HCT116 (cell line): ENCODE results near the gene ICAM1. TPM values are rescaled to one million over a fixed set of nuclear protein-coding genes. Genes with fewer than 3 reads are reported as not detected.

ENCODE experiments used
- ATAC-seq: fragments of 200-7000 bp; cut with Tn5 transposase; 2 replicates; pipeline ENCODE4 v1.9.1; 2020; ENCODE audit warnings: mild to moderate bottlenecking, moderate library complexity
- BruUV-seq: library from RNA; stranded (reverse); fragments of 400-500 nt; replicated peaks from 2 replicates; lab custom pipeline; 2021; lab: Mats Ljungman, UMichigan
- CTCF ChIA-PET: fragments of 300-600 bp; sonication (Branson Sonifier 250); formaldehyde crosslinking; loops from one replicate; lab custom pipeline; 2021; ENCODE audit warnings: antibody characterized with exemption; lab: Charles Lee
- POLR2A ChIA-PET: fragments of 300-600, 350-600 bp; sonication (Branson Sonifier 250); formaldehyde crosslinking; loops from one replicate; lab custom pipeline; 2021; ENCODE audit warnings: antibody characterized with exemption; lab: Charles Lee
- RAD21 ChIA-PET, 2 experiments: fragments of 300-600 bp; sonication (Branson Sonifier 250); formaldehyde crosslinking; loops; one replicate each; lab custom pipeline; 2023; ENCODE audit warnings: low total read pairs in 2 of 2; ENCODE audit not compliant: uncharacterized antibody in 2 of 2, unreplicated experiment in 2 of 2, low non-redundant PET in 1 of 2; lab: Charles Lee
- DNase-seq: peaks from one replicate; pipeline ENCODE4 v3.0.0-alpha.2; 2010; ENCODE audit warnings: low read depth, low spot score
- H2AFZ ChIP-seq: fragments of 200-600 bp; shearing (Covaris generic), sonication (generic); 2 replicates; pipeline ENCODE4 v1.6.1; 2017; ENCODE audit warnings: low read depth, mixed run types, mixed read lengths, antibody characterized with exemption, low read length; ENCODE audit not compliant: poor library complexity, severe bottlenecking
- H3K27ac ChIP-seq: 2 replicates; pipeline ENCODE4 v1.5.1; 2012; ENCODE audit warnings: low read depth, low read length
- H3K27me3 ChIP-seq: fragments of 200-600 bp; sonication (generic); 2 replicates; pipeline ENCODE4 v1.6.1; 2016; ENCODE audit warnings: mixed run types, low read length, mixed read lengths; ENCODE audit not compliant: insufficient read depth
- H3K36me3 ChIP-seq, 2 experiments: fragments of 200-500 bp in 1 of 2; fragments of 200-600 bp in 1 of 2; sonication (Bioruptor generic) in 1 of 2; sonication (generic) in 1 of 2; 2 replicates each; pipeline versions ENCODE4 v1.5.1 to v1.6.1; 2014 to 2016; ENCODE audit warnings: low read length in 2 of 2, inconsistent platforms in 1 of 2, mixed read lengths in 1 of 2, mixed run types in 1 of 2; ENCODE audit not compliant: insufficient read depth in 2 of 2, control insufficient read depth in 1 of 2
- H3K4me1 ChIP-seq, 2 experiments: fragments of 200-600 bp in 1 of 2; sonication (generic) in 1 of 2; 2 replicates each; pipeline versions ENCODE4 v1.5.1 to v1.6.1; 2012 to 2017; ENCODE audit warnings: low read length in 2 of 2, inconsistent platforms in 1 of 2, mild to moderate bottlenecking in 1 of 2, mixed read lengths in 1 of 2, mixed run types in 1 of 2, moderate library complexity in 1 of 2; ENCODE audit not compliant: insufficient read depth in 2 of 2, control insufficient read depth in 1 of 2
- H3K4me2 ChIP-seq: fragments of 200-600 bp; sonication (generic); 2 replicates; pipeline ENCODE4 v1.6.1; 2017; ENCODE audit warnings: mixed run types, low read length, mixed read lengths
- H3K4me3 ChIP-seq, 2 experiments: fragments of 200-600 bp in 1 of 2; sonication (generic) in 1 of 2; replicated peaks in 1 of 2; 2 replicates each; pipeline ENCODE4 v1.5.1; 2011 to 2016; ENCODE audit warnings: low read length in 2 of 2, control low read depth in 1 of 2, low read depth in 1 of 2, mild to moderate bottlenecking in 1 of 2, mixed read lengths in 1 of 2, mixed run types in 1 of 2
- H3K79me2 ChIP-seq: fragments of 200-600 bp; sonication (generic); 2 replicates; pipeline ENCODE4 v1.6.1; 2017; ENCODE audit warnings: mild to moderate bottlenecking, mixed run types, low read length, moderate library complexity, mixed read lengths; ENCODE audit not compliant: insufficient read depth
- H3K9ac ChIP-seq: fragments of 200-600 bp; sonication (generic); 2 replicates; pipeline ENCODE4 v1.6.1; 2016; ENCODE audit warnings: low read length, mixed read lengths
- H3K9me2 ChIP-seq: fragments of 200-600 bp; sonication (generic), shearing (Covaris generic); 2 replicates; pipeline ENCODE4 v1.6.1; 2017; ENCODE audit warnings: mixed run types, mild to moderate bottlenecking, moderate library complexity; ENCODE audit not compliant: insufficient read depth
- H3K9me3 ChIP-seq, 2 experiments: fragments of 200-500 bp in 1 of 2; fragments of 200-600 bp in 1 of 2; sonication (Bioruptor generic) in 1 of 2; sonication (generic) in 1 of 2; 2 replicates each; pipeline ENCODE4 v1.6.1; 2014 to 2017; ENCODE audit warnings: low read length in 2 of 2, mixed read lengths in 2 of 2, inconsistent platforms in 1 of 2, low read depth in 1 of 2, mild to moderate bottlenecking in 1 of 2, mixed run types in 1 of 2, moderate library complexity in 1 of 2; ENCODE audit not compliant: control insufficient read depth in 1 of 2, insufficient read depth in 1 of 2
- H4K20me1 ChIP-seq: fragments of 200-600 bp; sonication (generic), shearing (Covaris generic); 2 replicates; pipeline ENCODE4 v1.6.1; 2017; ENCODE audit warnings: mixed run types, mild to moderate bottlenecking, moderate library complexity; ENCODE audit not compliant: insufficient read depth
- EGR1 ChIP-seq: IDR thresholded peaks from 2 replicates; pipeline ENCODE4 v1.6.1; 2012; ENCODE audit warnings: low read depth
- MAX ChIP-seq: IDR thresholded peaks from 2 replicates; pipeline ENCODE4 v1.6.1; 2012
- POLR2AphosphoS5 ChIP-seq: IDR thresholded peaks from 2 replicates; pipeline ENCODE4 v1.6.1; 2011; ENCODE audit warnings: mild to moderate bottlenecking, low read depth, low read length, moderate library complexity
- RAD21 ChIP-seq: IDR thresholded peaks from 2 replicates; pipeline ENCODE4 v1.6.1; 2012; ENCODE audit warnings: low read depth, mild to moderate bottlenecking
- SP1 ChIP-seq: IDR thresholded peaks from 2 replicates; pipeline ENCODE4 v1.6.1; 2012; ENCODE audit warnings: low read depth
- TCF7L2 ChIP-seq: IDR thresholded peaks from 2 replicates; pipeline ENCODE4 v1.7.0; 2011; ENCODE audit warnings: borderline replicate concordance, inconsistent platforms; ENCODE audit not compliant: insufficient read depth, insufficient read length; ENCODE audit errors: extremely low read depth
- YY1 ChIP-seq: IDR thresholded peaks from 2 replicates; pipeline ENCODE4 v1.6.1; 2011; ENCODE audit warnings: low read length, low read depth, moderate library complexity, mild to moderate bottlenecking; ENCODE audit not compliant: insufficient replicate concordance; ENCODE audit errors: extremely low read depth
- ZFX ChIP-seq: fragments of 450-650 bp; IDR thresholded peaks from 2 replicates; pipeline ENCODE4 v1.6.1; 2017
- ZNF274 ChIP-seq: fragments of 200-500 bp; sonication (Bioruptor generic); IDR thresholded peaks from 2 replicates; pipeline ENCODE4 v1.6.1; 2014; ENCODE audit warnings: mild to moderate bottlenecking, low read depth, low read length, inconsistent platforms
- intact Hi-C: fragments of 100-400 bp; cut with micrococcal nuclease; formaldehyde crosslinking; loops from 2 replicates; pipeline ENCODE4 v1.10.0; 2022
- total RNA-seq: library from RNA; stranded (reverse); gene quantifications from one replicate; pipeline ENCODE4 v1.2.1, GENCODE V29; 2021; ENCODE audit not compliant: unreplicated experiment

ICAM1 gene
- total RNA-seq, 1 experiment from 2014 or later = 5.0 TPM

- Histone ChIP-seq H3K4me2 (no peak overlapping the region), H3K27me3 (no peaks in the 10 kb centered on the region), H3K9me2 (no peaks in the 10 kb centered on the region), H3K27ac (no peak overlapping the region), H3K9ac (no peak overlapping the region), H2AFZ (no peak overlapping the region), H3K4me3 (no peak overlapping the region), H3K36me3 (no peaks in the 10 kb centered on the region), H3K79me2 (no peaks in the 10 kb centered on the region), H4K20me1 (no peaks in the 10 kb centered on the region), H3K4me1 (peaks cover 0 to 2% of the 10 kb centered on the region in 2 experiments; a peak in 2 of 4 replicates), H3K9me3 (no peaks in the 10 kb centered on the region)
- BruUV-seq = no TSS peak
- DNase-seq = no peak
- intact Hi-C loops = no loop called here
- RAD21 ChIA-PET = no interaction called here
- CTCF ChIA-PET = no interaction called here
- ATAC-seq = no peak
- TF ChIP-seq TCF7L2 (no peak), POLR2AphosphoS5 (no peak), YY1 (no peak), ZNF274 (no peak), MAX (no peak), EGR1 (no peak), RAD21 (no peak), ZFX (no peak), SP1 (no peak)
- POLR2A ChIA-PET = no interaction called here
Measured at GRCh38 chr19:10224337-10224736, 46.6 kb upstream of the ICAM1 start.

- no peaks in the 10 kb centered on the region for H4K20me1 ChIP-seq
- H3K4me2 ChIP-seq = no peak overlapping the region
- peaks cover 0 to 14% of the 10 kb centered on the region in 2 experiments; a peak in 3 of 4 replicates for H3K4me1 ChIP-seq
- H3K36me3 ChIP-seq = no peaks in the 10 kb centered on the region
- H3K79me2 ChIP-seq = peaks cover 6% of the 10 kb centered on the region; the same call in 1 of the 2 replicates
- intact Hi-C loops = no loop called here
- H2AFZ ChIP-seq = no peak overlapping the region
- no TSS peak for BruUV-seq
- ChIA-PET CTCF (interaction anchor here (0.7 kb wide), 1 partner anchor 24 kb away, joined by 4 read pairs; no protein-coding TSS in a partner anchor), RAD21 (no interaction called here), POLR2A (no interaction called here)
- no peak for DNase-seq
- TF ChIP-seq EGR1 = no peak
- no peak for TF ChIP-seq ZFX
- no peaks in the 10 kb centered on the region for H3K27me3 ChIP-seq
- H3K27ac ChIP-seq = no peak overlapping the region
- ATAC-seq = no peak
- H3K9me3 ChIP-seq = no peaks in the 10 kb centered on the region
- H3K9me2 ChIP-seq = no peaks in the 10 kb centered on the region
- H3K4me3 ChIP-seq = no peak overlapping the region
- no peak overlapping the region for H3K9ac ChIP-seq
Measured at GRCh38 chr19:10226021-10226375, 44.9 kb upstream of the ICAM1 start.
